ENCODE results near the gene BPIFB1. TPM values are rescaled to one million over a fixed set of nuclear protein-coding genes. Genes with fewer than 3 reads are reported as not detected.
A peak's percentile ranks its signal among the peaks of the same experiment; 100 is the strongest.

Gene BPIFB1
- total and polyA plus RNA-seq, 9 of the 15 experiments (the other 6 are each of a cell fraction or from before 2014, with no cell fraction given), result not detected

GRCh38 chr20:33257237-33257636 is 25.8 kb upstream of the BPIFB1 start (continued):
- TF ChIP-seq CREB3 (tag; conservative IDR thresholded peaks at IDR 0.05; ENCODE audit: low read depth) (no peak), MCM3 (IDR thresholded peaks at IDR 0.05) (no peak), PURB (CRISPR knock-in tag; IDR thresholded peaks at IDR 0.05; ENCODE audit: low read depth) (no peak), ADNP (tag; IDR thresholded peaks at IDR 0.05) (peak; percentile 48; the same call in 1 of the 2 replicates), ZNF668 (CRISPR knock-in tag; IDR thresholded peaks at IDR 0.05) (no peak), ZNF518B (CRISPR knock-in tag; IDR thresholded peaks at IDR 0.05) (no peak), ZNF589 (CRISPR knock-in tag; IDR thresholded peaks at IDR 0.05; ENCODE audit: low read depth) (peak; percentile 49; the same call in 1 of the 2 replicates), ETV6 (IDR thresholded peaks at IDR 0.05; ENCODE audit: borderline replicate concordance in 1 of 2, low read depth in 2 of 2, low read length in 1 of 2) (no peak), ETV6 (CRISPR knock-in tag; IDR thresholded peaks at IDR 0.05; ENCODE audit: borderline replicate concordance) (no peak), ZNF408 (CRISPR knock-in tag; IDR thresholded peaks at IDR 0.05; ENCODE audit: low read depth) (no peak), ZNF384 (IDR thresholded peaks at IDR 0.05; ENCODE audit: low read depth, low read length) (no peak), KLF1 (tag; IDR thresholded peaks at IDR 0.05) (no peak), RNF219 (CRISPR knock-in tag; IDR thresholded peaks at IDR 0.05) (no peak)

All from K562 (cell line).